NK-92 (cell line): ENCODE results near the gene RNF138.
"Not testable (repeated sequence)": the region's sequence is repeated elsewhere in the genome, so short reads cannot be mapped to it uniquely, and the experiment has no call there.

Experiments
- DNase-seq: peaks from one replicate; lab custom pipeline; 2025; ENCODE audit not compliant: unreplicated experiment; lab: John Stamatoyannopoulos, UW

RNF138 gene, protein sequence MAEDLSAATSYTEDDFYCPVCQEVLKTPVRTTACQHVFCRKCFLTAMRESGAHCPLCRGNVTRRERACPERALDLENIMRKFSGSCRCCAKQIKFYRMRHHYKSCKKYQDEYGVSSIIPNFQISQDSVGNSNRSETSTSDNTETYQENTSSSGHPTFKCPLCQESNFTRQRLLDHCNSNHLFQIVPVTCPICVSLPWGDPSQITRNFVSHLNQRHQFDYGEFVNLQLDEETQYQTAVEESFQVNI

DNA sequence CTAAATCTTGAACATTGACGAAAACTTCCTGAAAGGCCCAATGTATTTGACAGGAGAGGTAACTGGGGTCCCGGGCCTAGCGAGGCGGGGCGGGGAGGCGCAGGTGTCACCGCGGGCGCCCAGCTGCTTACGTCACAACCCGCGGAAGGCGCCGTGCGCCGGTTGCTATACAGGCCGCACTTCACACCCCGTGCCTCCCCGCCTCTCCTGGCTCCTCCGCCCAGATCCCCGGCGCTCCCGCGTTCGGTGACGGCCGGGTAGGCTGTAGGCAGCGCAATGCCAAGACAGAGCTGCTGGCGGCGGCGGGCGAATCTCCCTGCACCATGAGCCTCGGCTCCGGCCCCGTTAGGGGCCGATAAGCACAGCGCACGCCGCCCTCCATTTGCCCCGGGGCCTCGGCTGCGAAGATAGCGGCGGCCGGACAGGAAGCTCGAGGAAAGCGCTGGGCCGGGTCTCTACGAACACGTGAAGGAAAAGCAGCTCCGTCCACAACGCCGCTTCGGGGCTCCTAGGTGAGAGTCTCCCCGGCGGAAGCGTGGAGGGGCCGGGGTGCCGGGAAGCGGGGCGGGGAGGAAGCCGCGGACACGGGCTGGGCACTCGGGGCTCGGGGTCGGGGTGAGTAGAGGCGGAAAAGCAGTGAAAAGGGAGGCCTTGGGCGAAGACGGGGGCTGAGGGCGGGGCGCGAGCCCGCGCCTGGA is at the start of gene RNF138:
TSS of gene RNF138 (plus strand) at position 151 of the 698 bp plus-strand sequence. CDS start 903 bp downstream, outside the sequence.
- DNase-seq, result peak; percentile 12

DNA sequence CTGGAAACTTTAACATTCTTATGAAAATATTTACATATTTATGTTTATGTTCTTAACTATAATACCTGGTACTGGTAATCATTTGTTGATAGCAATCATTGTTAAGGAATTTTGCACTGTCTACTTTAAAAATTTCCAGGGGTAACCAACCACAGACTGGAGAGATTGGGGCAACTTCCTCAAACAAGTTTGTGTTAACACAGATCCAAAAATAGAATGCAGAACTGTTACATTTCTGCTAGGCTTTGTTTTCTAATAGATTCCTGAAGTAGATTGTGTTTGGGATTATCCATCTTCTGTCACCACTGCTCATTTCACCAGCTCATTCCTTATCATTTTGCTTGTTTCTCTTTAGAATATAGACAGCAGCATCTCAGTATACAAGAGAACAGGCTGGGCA is 49.3 kb upstream of the RNF138 start:
- DNase-seq, result no peak

DNA sequence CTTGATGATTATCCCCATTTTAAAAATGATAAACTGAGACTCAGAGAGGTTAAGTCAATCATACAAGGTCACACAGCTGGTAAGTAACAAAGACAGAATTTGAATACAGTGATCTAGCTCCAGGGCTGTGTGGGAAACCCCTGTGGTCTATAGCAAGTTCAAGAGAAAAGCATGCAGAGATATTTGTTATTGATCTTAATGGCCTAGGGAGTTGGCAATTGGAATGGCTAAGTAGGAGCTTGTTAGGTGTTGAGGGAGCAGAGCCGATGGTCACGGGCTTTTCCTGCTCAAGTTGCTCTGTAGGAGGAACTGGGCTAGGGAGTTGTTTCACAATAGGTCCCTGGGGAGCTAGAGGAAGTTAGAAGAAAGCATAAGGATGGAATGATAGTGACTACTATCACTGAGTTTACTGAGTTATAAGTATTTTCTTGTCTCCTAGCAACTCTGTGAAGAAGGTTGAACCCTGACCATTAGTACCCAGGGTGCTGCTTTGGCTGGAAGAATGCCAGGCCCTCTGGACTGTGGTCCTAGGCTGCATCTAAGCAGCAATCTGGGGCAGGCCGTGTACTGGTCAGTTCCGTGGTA is 43.1 kb upstream of the RNF138 start:
- no peak for DNase-seq

DNA sequence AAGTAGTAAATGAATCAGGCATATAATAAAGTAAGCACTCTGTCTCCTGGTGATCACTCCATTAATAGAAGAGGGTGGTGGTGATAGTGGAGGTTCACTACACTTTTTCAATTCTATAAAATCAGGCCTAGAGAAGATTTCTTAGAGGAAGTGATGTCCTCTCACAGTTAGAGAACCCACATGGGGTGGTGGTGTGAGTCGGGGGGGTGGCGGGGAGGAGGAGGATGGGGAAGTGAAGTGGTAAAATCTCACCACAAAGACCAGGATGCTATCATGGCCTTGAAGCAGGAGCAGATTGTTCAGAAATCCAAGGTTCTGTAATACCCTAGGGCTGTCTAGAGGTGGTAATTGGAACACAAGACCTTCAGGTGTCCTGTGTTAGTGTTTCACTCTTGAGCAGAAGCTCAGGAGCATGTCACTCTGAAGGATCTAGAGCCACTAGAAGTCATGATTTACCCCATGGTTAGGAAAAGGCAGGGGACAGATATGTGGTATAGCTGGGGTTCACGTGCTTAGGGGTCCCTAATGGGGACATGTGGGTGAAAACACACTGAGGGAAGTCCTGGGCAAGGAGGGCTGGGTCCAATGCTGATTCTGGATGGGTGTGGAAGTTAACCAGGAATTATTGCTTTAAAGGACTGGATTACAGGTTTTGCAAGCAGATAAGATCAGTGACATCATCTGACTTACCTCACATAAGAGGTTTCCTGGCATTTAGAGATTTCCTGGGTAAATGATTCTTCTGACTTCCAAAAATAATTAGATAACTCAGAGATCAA is 42.1 kb upstream of the RNF138 start:
- DNase-seq, result no peak

DNA sequence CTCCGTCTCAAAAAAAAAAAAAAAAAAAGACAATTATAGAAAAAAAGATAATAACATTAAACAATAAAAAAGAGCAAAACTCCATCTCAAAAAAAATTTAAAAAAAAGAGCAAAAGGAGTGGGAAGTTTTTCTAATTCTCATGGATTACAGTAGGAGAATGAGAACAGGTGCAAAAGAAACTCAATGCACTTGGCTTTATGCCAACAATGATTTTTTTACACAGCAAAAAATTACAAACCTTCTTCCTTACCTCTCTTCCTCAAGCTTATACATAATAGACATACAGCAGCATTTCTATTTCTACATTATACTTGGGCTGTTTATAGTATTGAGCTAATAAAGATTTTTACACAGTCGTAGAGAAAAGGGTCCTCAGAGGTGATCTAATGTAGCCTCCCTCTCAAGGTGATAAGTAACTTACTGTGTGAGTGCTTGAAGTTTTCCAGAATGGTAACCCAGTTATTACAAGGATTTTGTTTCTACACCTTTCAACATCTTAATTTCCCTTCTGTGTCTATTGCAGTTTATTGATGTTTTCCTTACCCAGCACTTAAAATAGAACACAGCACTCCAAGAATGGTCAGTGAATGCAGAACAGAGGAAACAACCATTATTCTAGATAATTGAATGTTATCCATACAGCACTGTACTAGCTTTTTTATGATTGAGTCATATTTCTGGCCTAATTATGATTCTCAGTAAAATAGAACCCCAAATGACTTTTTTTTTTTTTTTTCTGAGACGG is 34.9 kb upstream of the RNF138 start:
- no peak for DNase-seq

DNA sequence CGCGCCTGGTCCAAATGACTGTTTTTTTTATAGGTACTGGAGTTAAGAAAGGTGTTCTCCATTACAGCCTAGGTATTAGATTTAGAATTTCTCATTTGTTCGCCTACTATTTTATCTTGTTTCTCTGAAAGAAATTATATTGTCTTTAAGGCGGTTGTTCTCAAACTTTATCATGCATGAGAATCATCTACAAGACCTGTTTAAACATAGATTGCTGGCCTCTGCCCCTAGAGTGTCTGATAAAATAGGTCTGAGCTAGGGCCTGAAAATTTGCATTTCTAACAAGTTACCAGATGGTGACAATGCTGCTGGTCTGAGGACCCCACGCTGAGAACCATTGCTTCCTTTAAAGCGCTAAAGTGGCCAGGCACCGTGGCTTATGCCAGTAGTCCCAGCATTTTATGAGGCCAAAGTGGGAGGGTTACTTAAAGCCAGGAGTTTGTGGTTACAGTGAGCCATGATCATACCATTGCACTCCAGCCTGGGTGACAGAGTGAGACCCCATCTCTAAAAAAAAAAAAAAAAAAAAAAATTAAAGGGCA is 34.0 kb upstream of the RNF138 start:
- no peak for DNase-seq

DNA sequence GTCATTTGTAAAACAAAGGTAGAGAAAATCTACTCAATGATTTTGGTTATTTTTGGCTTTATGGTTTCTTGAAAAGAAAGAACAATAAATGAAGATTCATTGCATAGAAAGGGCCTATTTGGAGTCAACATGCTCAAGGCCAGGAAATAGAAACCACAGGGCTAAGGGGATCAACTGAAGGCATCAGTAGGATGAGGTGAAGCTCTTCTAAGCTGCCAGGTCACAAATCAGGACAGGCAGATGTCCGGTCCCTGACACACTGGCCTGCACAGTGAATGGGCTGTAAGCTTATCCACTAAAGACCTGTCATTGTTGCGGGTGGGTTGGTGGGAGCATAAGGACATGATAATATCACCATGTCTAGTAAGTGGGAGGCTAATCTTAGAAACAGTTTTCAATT is 31.6 kb upstream of the RNF138 start:
- DNase-seq, result no peak

DNA sequence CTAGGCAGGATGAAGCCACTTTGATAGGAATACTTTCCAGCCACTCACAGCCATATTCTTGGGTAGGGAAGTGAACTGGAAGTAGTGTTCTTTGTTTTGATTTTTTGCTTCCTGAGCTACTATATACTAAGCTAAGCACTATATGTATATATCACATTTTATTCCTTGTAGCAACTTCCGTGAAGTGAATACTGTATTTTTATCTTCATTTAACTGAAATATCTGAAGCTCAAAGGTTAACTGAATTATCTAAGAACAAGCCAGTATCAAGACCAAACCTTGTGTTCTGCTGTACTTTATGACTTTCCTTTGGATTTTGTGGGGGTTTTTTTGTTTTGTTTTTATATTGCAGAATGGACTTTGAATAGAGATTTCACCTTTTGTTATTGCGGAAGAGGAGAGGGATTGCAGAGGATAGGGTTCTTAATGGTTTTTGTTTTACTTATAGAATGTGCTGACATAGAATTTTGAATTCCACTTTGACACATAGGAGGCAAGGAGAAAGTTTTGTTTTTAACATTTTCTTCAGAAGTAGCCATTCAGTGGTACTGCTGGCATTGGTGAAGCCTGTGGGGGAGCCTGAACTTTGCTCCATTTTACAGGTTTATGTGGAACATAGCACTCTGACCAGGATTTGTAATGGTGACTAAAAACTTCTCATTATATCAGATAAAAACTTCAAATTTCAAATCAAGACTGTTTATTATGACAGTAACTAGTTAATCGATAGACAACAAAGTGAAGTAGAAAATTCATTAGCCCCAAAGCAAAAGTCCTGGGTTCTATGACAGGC is 24.1 kb upstream of the RNF138 start:
- no peak for DNase-seq

DNA sequence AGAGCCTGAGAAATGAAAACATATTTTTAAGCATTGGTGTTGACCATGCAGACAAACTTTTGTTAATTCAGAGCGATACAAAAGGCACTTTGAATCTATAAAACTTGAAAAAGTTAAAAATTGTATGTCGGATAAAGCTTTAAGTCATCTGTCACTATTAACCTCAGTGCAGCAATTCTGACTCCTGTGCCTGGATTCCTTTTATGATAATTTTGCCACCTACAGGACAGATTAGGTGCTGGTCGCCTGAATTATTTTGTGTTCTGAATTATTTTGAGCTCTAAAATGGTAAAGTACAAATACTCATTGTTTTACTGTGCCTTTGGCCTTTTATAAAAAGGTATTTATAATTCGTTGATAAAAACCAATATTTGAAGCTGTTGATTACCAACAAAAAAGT is 19.4 kb upstream of the RNF138 start:
- no peak for DNase-seq

DNA sequence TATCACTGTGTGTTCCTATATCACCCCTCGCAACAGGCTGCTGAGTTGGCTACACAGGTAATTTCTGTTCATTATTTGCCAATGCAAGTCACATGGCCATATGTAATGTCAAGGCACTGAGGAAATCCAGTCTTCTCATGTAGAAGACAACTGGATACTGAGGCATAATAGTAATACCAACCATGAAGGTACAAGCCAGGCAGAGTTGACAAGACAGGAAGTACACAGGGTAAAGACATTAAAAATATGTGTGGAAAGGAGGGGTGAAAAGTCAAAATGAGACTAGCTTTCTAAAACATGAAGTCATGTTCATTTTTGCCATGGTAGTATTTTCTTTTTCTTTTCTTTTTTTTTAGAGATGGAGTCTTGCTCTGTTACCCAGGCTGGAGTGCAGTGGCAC is 17.5 kb upstream of the RNF138 start:
- no peak for DNase-seq

DNA sequence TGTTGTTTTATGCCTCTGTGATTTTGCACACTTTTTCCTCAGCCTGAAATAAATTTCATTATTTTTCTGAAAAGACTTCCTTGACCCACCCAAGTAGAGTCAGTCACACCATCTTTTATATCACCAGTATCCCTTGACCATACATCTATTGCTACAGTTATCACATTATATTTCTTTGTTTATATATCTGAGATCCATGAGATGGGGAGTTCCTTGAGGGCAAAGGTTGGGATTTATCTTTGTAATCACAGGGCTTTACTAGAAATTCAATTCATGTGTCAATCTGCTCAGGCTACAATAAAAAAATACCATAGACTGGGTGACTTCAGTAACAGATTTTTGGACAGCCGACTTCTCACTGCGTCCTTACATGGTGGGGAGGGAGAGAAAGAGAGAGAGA is 12.8 kb upstream of the RNF138 start:
- DNase-seq, result no peak

DNA sequence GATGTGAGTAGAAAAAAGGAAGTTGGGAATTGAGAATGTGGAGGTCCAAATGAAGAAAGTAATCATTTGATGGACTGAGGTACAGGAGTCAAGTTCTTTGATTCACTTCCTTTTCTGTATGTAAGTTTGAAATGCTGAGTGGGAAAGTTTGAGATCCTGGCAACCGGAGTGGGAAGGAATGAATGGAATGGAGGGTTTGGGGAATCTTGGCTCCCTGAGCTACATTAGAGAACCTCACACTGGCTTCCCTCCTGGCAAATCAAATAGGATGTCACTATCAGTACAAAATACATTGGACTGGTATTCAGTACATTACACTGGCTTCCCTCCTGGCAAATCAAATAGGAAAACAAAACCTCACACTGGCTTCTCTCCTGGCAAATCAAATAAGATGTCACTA is 9.8 kb upstream of the RNF138 start:
- DNase-seq, result no peak

DNA sequence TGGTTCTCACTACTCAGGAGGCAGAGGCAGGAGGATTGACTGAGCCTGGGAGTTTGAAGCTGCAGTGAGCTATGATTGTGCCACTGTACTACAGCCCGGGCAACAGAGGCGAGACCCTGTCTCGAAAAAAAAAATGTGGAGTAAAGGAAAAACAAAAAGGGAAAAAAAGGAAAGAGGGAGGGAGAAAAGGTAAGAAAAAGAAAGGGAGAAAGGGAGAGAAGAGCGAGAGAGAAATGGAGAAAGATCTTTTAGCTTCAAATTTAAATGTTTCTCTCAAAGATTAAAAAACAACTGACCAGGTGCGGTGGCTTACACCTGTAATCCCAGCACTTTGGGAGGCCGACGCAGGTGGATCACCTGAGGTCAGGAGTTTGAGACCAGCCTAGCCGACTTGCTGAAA is 7.9 kb upstream of the RNF138 start:
- no peak for DNase-seq

DNA sequence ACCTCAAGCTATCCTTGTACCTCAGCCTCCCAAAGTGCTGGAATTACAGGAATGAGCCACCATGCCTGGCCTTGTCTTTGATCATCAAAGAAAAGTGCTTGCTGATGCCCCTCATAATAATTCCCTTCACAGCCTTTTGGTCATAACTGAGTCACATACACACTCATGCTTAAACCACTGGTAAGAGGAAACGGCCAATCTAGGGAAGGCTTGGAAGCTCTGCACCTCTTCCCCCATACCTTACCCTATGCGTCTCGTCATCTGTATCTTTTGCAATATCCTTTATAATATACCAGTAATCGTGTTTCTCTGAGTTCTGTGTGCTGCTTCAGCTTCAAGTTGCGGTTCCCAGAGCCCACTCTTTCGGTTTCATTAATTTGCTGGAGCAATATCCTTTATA is 4.8 kb upstream of the RNF138 start:
- no peak for DNase-seq

DNA sequence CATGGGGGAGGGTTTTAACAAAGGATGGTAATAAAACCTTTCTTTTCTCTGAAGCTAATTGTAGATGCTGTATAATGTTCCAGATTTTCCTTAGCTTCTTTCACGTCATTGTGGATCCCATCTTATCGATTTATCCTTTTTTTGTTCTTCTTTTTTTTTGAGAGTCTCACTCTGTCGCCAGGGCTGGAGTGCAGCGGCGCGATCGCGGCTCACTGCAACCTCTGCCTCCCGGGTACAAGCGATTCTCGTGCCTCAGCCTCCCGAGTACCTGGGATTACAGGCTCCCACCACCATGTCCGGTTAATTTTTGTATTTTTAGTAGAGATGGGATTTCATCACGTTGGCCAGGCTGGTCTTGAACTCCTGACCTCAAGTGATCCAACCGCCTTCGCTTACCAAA is 843 bp upstream of the RNF138 start:
- DNase-seq, result not testable (repeated sequence)

DNA sequence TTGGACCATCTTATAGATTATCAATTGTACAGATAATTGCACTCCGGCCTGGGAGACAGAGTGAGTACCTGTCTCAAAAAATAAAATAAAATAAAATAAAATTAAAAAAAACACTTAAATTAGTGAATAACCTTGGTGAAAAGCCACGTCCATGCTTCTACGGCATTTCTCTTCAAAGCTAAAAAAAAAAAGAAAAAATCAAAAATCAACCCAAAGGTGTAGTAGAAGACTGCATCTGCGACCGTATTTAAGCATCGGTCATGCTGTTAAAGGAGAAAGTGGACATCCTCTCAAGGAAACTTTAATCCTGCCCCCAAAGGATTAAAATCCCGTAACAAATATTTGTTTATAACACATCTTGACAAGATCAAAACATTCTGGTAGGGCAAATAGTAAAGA is 350 bp upstream of the RNF138 start:
- no peak for DNase-seq

DNA sequence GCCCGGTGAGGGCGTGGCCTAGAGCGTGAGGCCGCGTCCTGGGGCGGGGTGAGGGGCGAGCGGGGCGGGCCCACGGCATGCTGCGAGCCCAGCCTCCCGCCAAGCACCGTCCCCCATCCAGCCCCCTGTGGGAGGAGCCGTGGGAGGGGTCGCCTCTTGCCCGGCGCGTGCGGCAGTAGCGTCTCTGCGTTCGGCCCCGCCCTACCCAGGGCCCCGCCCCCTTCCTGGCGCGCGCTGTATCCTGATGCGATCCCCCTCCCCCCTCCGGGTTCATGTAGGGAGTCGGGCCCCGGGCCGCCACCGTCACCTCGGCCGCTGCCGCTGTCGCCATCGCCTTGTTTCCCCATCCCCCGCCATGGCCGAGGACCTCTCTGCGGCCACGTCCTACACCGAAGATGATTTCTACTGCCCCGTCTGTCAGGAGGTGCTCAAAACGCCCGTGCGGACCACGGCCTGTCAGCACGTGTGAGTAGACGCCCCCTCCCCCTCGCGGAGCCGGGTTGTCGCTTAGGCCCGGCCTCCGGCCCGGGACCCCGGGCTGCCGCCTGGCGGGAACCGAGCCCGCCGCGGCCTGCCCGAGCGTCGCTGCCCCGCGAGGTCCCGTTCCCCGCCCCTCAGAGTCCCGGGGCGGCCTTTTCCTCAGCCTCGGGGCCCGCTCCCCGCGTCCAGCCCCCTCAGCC is 888 bp downstream of the RNF138 start:
- peak; percentile 87 for DNase-seq

DNA sequence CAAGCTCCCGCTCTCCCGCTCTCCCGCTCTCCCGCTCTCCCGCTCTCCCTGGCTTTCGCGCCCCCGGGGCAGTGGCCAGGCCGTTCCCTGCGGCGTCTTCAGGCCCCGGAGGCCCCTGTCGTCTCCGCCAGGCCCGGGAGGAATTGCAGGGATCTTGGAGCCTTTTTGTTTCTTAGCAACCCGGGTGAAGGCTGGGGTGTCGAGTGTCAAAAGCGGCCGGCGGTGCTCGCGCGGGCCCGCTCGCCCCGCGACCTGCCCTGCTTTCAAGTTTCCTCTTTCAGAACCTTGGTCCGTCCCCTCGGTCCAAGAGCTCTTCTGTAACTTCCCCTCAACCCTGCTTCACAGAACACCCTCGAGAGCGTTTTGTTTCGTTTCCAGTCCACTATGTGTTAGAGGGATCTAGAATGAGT is 1.4 kb downstream of the RNF138 start:
- no peak for DNase-seq

DNA sequence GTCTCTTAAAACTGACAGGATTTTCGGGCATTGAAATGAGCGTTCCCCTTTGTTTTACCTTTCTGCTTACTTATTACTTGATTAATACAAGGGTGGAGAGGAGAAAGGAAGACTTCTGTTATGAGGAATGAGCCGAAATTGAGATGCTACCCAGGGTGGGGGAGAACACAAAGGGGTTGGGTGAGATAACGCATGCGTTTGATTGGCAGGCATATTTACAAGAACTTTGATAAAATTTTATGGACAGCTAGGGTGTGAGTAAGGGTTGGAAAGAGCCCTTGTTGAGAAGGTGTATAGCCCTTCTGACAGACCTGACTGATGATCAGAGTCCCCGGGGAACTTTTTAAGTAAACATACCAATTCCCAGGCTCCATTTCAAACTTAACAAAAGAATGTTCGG is 1.8 kb downstream of the RNF138 start:
- no peak for DNase-seq
